Ectodermal cell (in vitro differentiated cells): ENCODE results near the gene ARL2.
"Not testable (repeated sequence)": the region's sequence is repeated elsewhere in the genome, so short reads cannot be mapped to it uniquely, and the experiment has no call there.

Experiments
- H3K27ac ChIP-seq: 2 replicates; pipeline ENCODE4 v1.7.0; 2013; ENCODE audit warnings: mild to moderate bottlenecking, low read depth, low read length; ENCODE audit not compliant: insufficient read depth, poor library complexity, severe bottlenecking
- H3K27me3 ChIP-seq: 2 replicates; pipeline ENCODE4 v1.7.0; 2013; ENCODE audit warnings: mild to moderate bottlenecking, low read length; ENCODE audit not compliant: insufficient read depth, control insufficient read depth, poor library complexity, severe bottlenecking
- H3K36me3 ChIP-seq: one replicate; pipeline ENCODE4 v1.7.0; 2013; ENCODE audit warnings: low read length; ENCODE audit not compliant: control insufficient read depth, insufficient read depth
- H3K4me1 ChIP-seq: one replicate; pipeline ENCODE4 v1.7.0; 2013; ENCODE audit warnings: low read length; ENCODE audit not compliant: control insufficient read depth, insufficient read depth
- H3K4me3 ChIP-seq: 2 replicates; pipeline ENCODE4 v1.7.0; 2013; ENCODE audit warnings: low read depth, low read length, control low read depth; ENCODE audit not compliant: insufficient read depth
- H3K9me3 ChIP-seq: 2 replicates; pipeline ENCODE4 v1.7.0; 2013; ENCODE audit warnings: mild to moderate bottlenecking, low read length, moderate library complexity; ENCODE audit not compliant: control insufficient read depth
- WGBS, 2 experiments: methylation state at CpG; one replicate each; pipeline ENCODE4 v1.1.7; 2013; ENCODE audit warnings: missing lambda C conversion rate in 2 of 2; 5-methylcytosine and 5-hydroxymethylcytosine counted together

Gene ARL2

GRCh38 chr11:65023502-65023901 lies 9.5 kb downstream of the ARL2 start:
- not testable (repeated sequence) for H3K4me1 ChIP-seq, H3K27me3 ChIP-seq, H3K9me3 ChIP-seq, H3K4me3 ChIP-seq, H3K27ac ChIP-seq
- peaks cover 18% of the 10 kb centered on the region for H3K36me3 ChIP-seq
- WGBS, 2 experiments, result 91 to 93% methylated on average over 8 of the region's 8 CpGs

- H3K27me3 ChIP-seq, result no peaks in the 10 kb centered on the region
- 63 to 65% methylated on average over 10 of the region's 10 CpGs for WGBS, 2 experiments
- H3K36me3 ChIP-seq, result peaks cover under 1% of the 10 kb centered on the region
- no peaks in the 10 kb centered on the region for H3K4me1 ChIP-seq
- no peak overlapping the region for H3K27ac ChIP-seq
- H3K4me3 ChIP-seq, result no peak overlapping the region
- no peaks in the 10 kb centered on the region for H3K9me3 ChIP-seq
Observed at GRCh38 chr11:65026810-65027209, 12.8 kb downstream of the ARL2 start.

GRCh38 chr11:65027213-65028067 lies 13.5 kb downstream of the ARL2 start, which contains the start of gene SNX15:
TSS of gene SNX15 (plus strand) at chr11:65027439. CDS start at chr11:65027538, 99 bp downstream.
- H3K27me3 ChIP-seq, result no peaks in the 10 kb centered on the region
- no peaks in the 10 kb centered on the region for H3K36me3 ChIP-seq
- 1% methylated on average over 49 of the region's 51 CpGs for WGBS, 2 experiments
- no peaks in the 10 kb centered on the region for H3K4me1 ChIP-seq
- H3K27ac ChIP-seq, result peak within 1 kb of the TSS; percentile 62
- H3K9me3 ChIP-seq, result no peaks in the 10 kb centered on the region
- peak within 1 kb of the TSS; percentile 50 for H3K4me3 ChIP-seq

- H3K27ac ChIP-seq, result no peak overlapping the region
- no peaks in the 10 kb centered on the region for H3K27me3 ChIP-seq
- H3K36me3 ChIP-seq, result no peaks in the 10 kb centered on the region
- H3K4me3 ChIP-seq, result no peak overlapping the region
- H3K9me3 ChIP-seq, result no peaks in the 10 kb centered on the region
- no peaks in the 10 kb centered on the region for H3K4me1 ChIP-seq
- 82 to 84% methylated on average over 13 of the region's 13 CpGs for WGBS, 2 experiments
Observed at GRCh38 chr11:65032216-65032615, 18.3 kb downstream of the ARL2 start.

GRCh38 chr11:65034423-65034822 lies 20.5 kb downstream of the ARL2 start:
- Histone ChIP-seq H3K9me3 (no peaks in the 10 kb centered on the region), H3K4me3 (no peak overlapping the region), H3K36me3 (peaks cover 3% of the 10 kb centered on the region), H3K27me3 (no peaks in the 10 kb centered on the region), H3K27ac (no peak overlapping the region), H3K4me1 (no peaks in the 10 kb centered on the region)
- WGBS, 2 experiments, result 92 to 93% methylated on average over 2 of the region's 2 CpGs

GRCh38 chr11:65035579-65035978 lies 21.6 kb downstream of the ARL2 start:
- no peak overlapping the region for H3K27ac ChIP-seq
- peaks cover 3% of the 10 kb centered on the region for H3K36me3 ChIP-seq
- H3K4me3 ChIP-seq, result no peak overlapping the region
- WGBS, 2 experiments, result 93 to 94% methylated on average over 11 of the region's 11 CpGs
- no peaks in the 10 kb centered on the region for H3K9me3 ChIP-seq
- no peaks in the 10 kb centered on the region for H3K27me3 ChIP-seq
- H3K4me1 ChIP-seq, result no peaks in the 10 kb centered on the region

GRCh38 chr11:65036931-65037330 lies 23.0 kb downstream of the ARL2 start:
- H3K27me3 ChIP-seq, result no peaks in the 10 kb centered on the region
- no peak overlapping the region for H3K4me3 ChIP-seq
- peaks cover 3% of the 10 kb centered on the region for H3K36me3 ChIP-seq
- H3K9me3 ChIP-seq, result no peaks in the 10 kb centered on the region
- no peak overlapping the region for H3K27ac ChIP-seq
- 94 to 97% methylated on average over 6 of the region's 6 CpGs for WGBS, 2 experiments
- no peaks in the 10 kb centered on the region for H3K4me1 ChIP-seq

GRCh38 chr11:65040520-65040846 lies 26.5 kb downstream of the ARL2 start:
- Histone ChIP-seq H3K27me3 (no peaks in the 10 kb centered on the region), H3K9me3 (no peaks in the 10 kb centered on the region), H3K36me3 (peaks cover 6% of the 10 kb centered on the region), H3K4me1 (no peaks in the 10 kb centered on the region), H3K4me3 (peak overlapping the region; percentile 85), H3K27ac (peak overlapping the region; percentile 88)
- WGBS, 2 experiments, result 28 to 29% methylated on average over 7 of the region's 7 CpGs

- 0% methylated on average over 91 of the region's 91 CpGs for WGBS, 2 experiments
- no peaks in the 10 kb centered on the region for H3K27me3 ChIP-seq
- H3K27ac ChIP-seq, result peak within 1 kb of the TSS; percentile 88
- no peaks in the 10 kb centered on the region for H3K9me3 ChIP-seq
- no peaks in the 10 kb centered on the region for H3K4me1 ChIP-seq
- peak within 1 kb of the TSS; percentile 85 for H3K4me3 ChIP-seq
- peaks cover 7% of the 10 kb centered on the region for H3K36me3 ChIP-seq
Observed at GRCh38 chr11:65040847-65041622, 27.1 kb downstream of the ARL2 start, which contains the start of gene SAC3D1. TSS of gene SAC3D1 (plus strand) at chr11:65041210. CDS start at chr11:65041293, 83 bp downstream.

- Histone ChIP-seq H3K4me3 (no peak overlapping the region), H3K4me1 (no peaks in the 10 kb centered on the region), H3K9me3 (no peaks in the 10 kb centered on the region), H3K27ac (no peak overlapping the region), H3K36me3 (peaks cover 4% of the 10 kb centered on the region), H3K27me3 (no peaks in the 10 kb centered on the region)
- WGBS, 2 experiments, result 92 to 96% methylated on average over 6 of the region's 6 CpGs
Observed at GRCh38 chr11:65042891-65043290, 28.9 kb downstream of the ARL2 start.
